NCI-H1105 treated with DMSO at 0.1 percent for 48 hours (cell line): ENCODE data around the gene JAK1.
"Not testable (repeated sequence)": the region's sequence is repeated elsewhere in the genome, so short reads cannot be mapped to it uniquely, and the experiment has no call there.

ENCODE experiments used
- DNase-seq: peaks from one replicate; lab custom pipeline; 2025; lab: John Stamatoyannopoulos, UW

The JAK1 gene

GRCh38 chr1:64966158-64966971 is at the start of gene JAK1:
TSS of gene JAK1 (minus strand) at chr1:64966549. CDS start at chr1:64886264, 80,285 bp downstream.
- peak; percentile 82 for DNase-seq

- no peak for DNase-seq
Measured at GRCh38 chr1:65014321-65014720, 48.0 kb upstream of the JAK1 start.

- DNase-seq = no peak
Measured at GRCh38 chr1:65011983-65012382, 45.6 kb upstream of the JAK1 start.

GRCh38 chr1:65009724-65010420 is 43.5 kb upstream of the JAK1 start:
- DNase-seq = no peak

- DNase-seq = no peak
Measured at GRCh38 chr1:65009176-65009575, 42.8 kb upstream of the JAK1 start.

GRCh38 chr1:65006806-65007205 is 40.5 kb upstream of the JAK1 start:
- no peak for DNase-seq

GRCh38 chr1:65003316-65003664 is 36.9 kb upstream of the JAK1 start:
- no peak for DNase-seq

GRCh38 chr1:65002508-65003315 is 36.4 kb upstream of the JAK1 start:
- peak; percentile 47 for DNase-seq

- DNase-seq = peak; percentile 47
Measured at GRCh38 chr1:65002156-65002507, 35.8 kb upstream of the JAK1 start.

- no peak for DNase-seq
Measured at GRCh38 chr1:65001231-65001792, 35.0 kb upstream of the JAK1 start.

GRCh38 chr1:64998425-64998948 is 32.1 kb upstream of the JAK1 start:
- not testable (repeated sequence) for DNase-seq

GRCh38 chr1:64996541-64997257 is 30.4 kb upstream of the JAK1 start:
- DNase-seq = no peak

- DNase-seq = no peak
Measured at GRCh38 chr1:64995316-64995715, 29.0 kb upstream of the JAK1 start.

GRCh38 chr1:64986903-64987871 is 20.8 kb upstream of the JAK1 start:
- DNase-seq = peak; percentile 3

- no peak for DNase-seq
Measured at GRCh38 chr1:64984737-64985136, 18.4 kb upstream of the JAK1 start.

- DNase-seq = no peak
Measured at GRCh38 chr1:64984106-64984505, 17.8 kb upstream of the JAK1 start.

GRCh38 chr1:64983110-64983509 is 16.8 kb upstream of the JAK1 start:
- no peak for DNase-seq

- DNase-seq = no peak
Measured at GRCh38 chr1:64981601-64982533, 15.5 kb upstream of the JAK1 start.
